Lower lobe of right lung (tissue), 2 donors: ENCODE measurements around the gene MAD1L1. TPM values are rescaled to one million over a fixed set of nuclear protein-coding genes. Genes with fewer than 3 reads are reported as not detected.
A peak's percentile ranks its signal among the peaks of the same experiment; 100 is the strongest.

Source experiments
- ATAC-seq, 2 donors: fragments of 200-7000 bp; cut with Tn5 transposase; one replicate each; pipeline ENCODE4 v1.9.1; 2020 to 2022; ENCODE audit warnings: mild to moderate bottlenecking in 2 of 2, moderate library complexity in 2 of 2
- DNase-seq: peaks from one replicate; pipeline ENCODE4 v3.0.0-alpha.2; 2020
- H3K27ac ChIP-seq: fragments of 200-600 bp; one replicate; pipeline ENCODE4 v1.8.0; 2022
- H3K27me3 ChIP-seq: fragments of 200-600 bp; one replicate; pipeline ENCODE4 v1.8.0; 2022; ENCODE audit warnings: low read depth
- H3K36me3 ChIP-seq: fragments of 200-600 bp; one replicate; pipeline ENCODE4 v1.8.0; 2022; ENCODE audit warnings: mild to moderate bottlenecking
- H3K4me1 ChIP-seq: fragments of 200-600 bp; one replicate; pipeline ENCODE4 v1.8.0; 2022
- H3K4me3 ChIP-seq: fragments of 200-600 bp; one replicate; pipeline ENCODE4 v1.8.0; 2022; ENCODE audit warnings: mild to moderate bottlenecking
- H3K9me3 ChIP-seq: fragments of 200-600 bp; one replicate; pipeline ENCODE4 v1.8.0; 2022
- CTCF ChIP-seq: fragments of 200-600 bp; IDR thresholded peaks from one replicate; pipeline ENCODE4 v1.8.0; 2022; ENCODE audit warnings: antibody characterized with exemption, mild to moderate bottlenecking
- intact Hi-C: fragments of 100-400 bp; cut with DNase I; formaldehyde crosslinking; loops from one replicate; pipeline ENCODE4 v1.11.0; 2022
- total RNA-seq: library from RNA; stranded (reverse); fragmentation: NEBNext Ultra II Directional; extraction: Animal tissue kit (Norgen Biotek cat#: 25700); gene quantifications from one replicate; pipeline ENCODE4 v1.2.1, GENCODE V29; 2021
- donor health status: DM: no; HTN: yes; CAD: no; lungs with severe emphysema.

MAD1L1 gene
- total RNA-seq, 1 donor from 2014 or later: 44.5 TPM

GRCh38 chr7:2214636-2215035 is 18.1 kb downstream of the MAD1L1 start:
- no peak overlapping the region for H3K27ac ChIP-seq
- TF ChIP-seq CTCF: no peak
- H3K27me3 ChIP-seq: no peaks in the 10 kb centered on the region
- intact Hi-C loops: no loop called here
- no peaks in the 10 kb centered on the region for H3K9me3 ChIP-seq
- DNase-seq (no peak), ATAC-seq (no peak)
- H3K4me1 ChIP-seq: no peaks in the 10 kb centered on the region
- H3K36me3 ChIP-seq: peaks cover 83% of the 10 kb centered on the region
- no peak overlapping the region for H3K4me3 ChIP-seq

GRCh38 chr7:2213551-2214215 is 19.1 kb downstream of the MAD1L1 start:
- intact Hi-C loops: no loop called here
- Histone ChIP-seq H3K4me1 (no peaks in the 10 kb centered on the region), H3K27me3 (no peaks in the 10 kb centered on the region), H3K36me3 (peaks cover 77% of the 10 kb centered on the region), H3K9me3 (no peaks in the 10 kb centered on the region), H3K4me3 (no peak overlapping the region), H3K27ac (no peak overlapping the region)
- ATAC-seq: no peak
- peak; percentile 21 for DNase-seq
- TF ChIP-seq CTCF: no peak

- Histone ChIP-seq H3K4me3 (no peak overlapping the region), H3K4me1 (no peaks in the 10 kb centered on the region), H3K9me3 (no peaks in the 10 kb centered on the region), H3K36me3 (peaks cover 77% of the 10 kb centered on the region), H3K27ac (no peak overlapping the region), H3K27me3 (no peaks in the 10 kb centered on the region)
- peak; percentile 21 for DNase-seq
- no peak for TF ChIP-seq CTCF
- intact Hi-C loops: no loop called here
- no peak for ATAC-seq
Measured at GRCh38 chr7:2212906-2213305, 19.8 kb downstream of the MAD1L1 start.

GRCh38 chr7:2211926-2212325 is 20.8 kb downstream of the MAD1L1 start:
- Histone ChIP-seq H3K9me3 (no peaks in the 10 kb centered on the region), H3K4me3 (no peak overlapping the region), H3K36me3 (peaks cover 77% of the 10 kb centered on the region), H3K27me3 (no peaks in the 10 kb centered on the region), H3K4me1 (no peaks in the 10 kb centered on the region), H3K27ac (no peak overlapping the region)
- ATAC-seq (no peak), DNase-seq (peak; percentile 35)
- intact Hi-C loops: no loop called here
- TF ChIP-seq CTCF: no peak

- no peak for ATAC-seq
- Histone ChIP-seq H3K4me3 (no peak overlapping the region), H3K36me3 (peaks cover 71% of the 10 kb centered on the region), H3K9me3 (no peaks in the 10 kb centered on the region), H3K27me3 (no peaks in the 10 kb centered on the region), H3K27ac (no peak overlapping the region), H3K4me1 (no peaks in the 10 kb centered on the region)
- DNase-seq: peak; percentile 43
- no peak for TF ChIP-seq CTCF
- intact Hi-C loops: no loop called here
Measured at GRCh38 chr7:2211259-2211880, 21.4 kb downstream of the MAD1L1 start.
